HL-60/S4 (cell line): Measurements from ENCODE around the gene CACNA1C.

Experiments
- in situ Hi-C: fragments of 300-500 bp; cut with MboI; formaldehyde crosslinking; loops from 2 replicates; pipeline ENCODE4 v1.14.3; 2022; ENCODE audit warnings: low sequenced_read_pairs

CACNA1C gene

GRCh38 chr12:2393996-2394395, 341.2 kb downstream of the CACNA1C start:
- in situ Hi-C loops: no loop called here

- in situ Hi-C loops: no loop called here
Measured at GRCh38 chr12:2395354-2395977, 342.7 kb downstream of the CACNA1C start.

GRCh38 chr12:2396448-2396871, 343.7 kb downstream of the CACNA1C start:
- in situ Hi-C loops: no loop called here

GRCh38 chr12:2397356-2398045, 344.7 kb downstream of the CACNA1C start:
- in situ Hi-C loops: no loop called here

- in situ Hi-C loops: no loop called here
Measured at GRCh38 chr12:2401040-2401439, 348.3 kb downstream of the CACNA1C start.

- in situ Hi-C loops: no loop called here
Measured at GRCh38 chr12:2402073-2402579, 349.3 kb downstream of the CACNA1C start.

- in situ Hi-C loops: no loop called here
Measured at GRCh38 chr12:2403221-2403976, 350.6 kb downstream of the CACNA1C start.

- in situ Hi-C loops: no loop called here
Measured at GRCh38 chr12:2405039-2405438, 352.3 kb downstream of the CACNA1C start.

- in situ Hi-C loops: no loop called here
Measured at GRCh38 chr12:2406903-2407302, 354.1 kb downstream of the CACNA1C start.

- in situ Hi-C loops: no loop called here
Measured at GRCh38 chr12:2408262-2408661, 355.5 kb downstream of the CACNA1C start.

- in situ Hi-C loops: no loop called here
Measured at GRCh38 chr12:2409656-2410265, 357.0 kb downstream of the CACNA1C start.

GRCh38 chr12:2410496-2410895, 357.7 kb downstream of the CACNA1C start:
- in situ Hi-C loops: no loop called here

GRCh38 chr12:2411011-2411410, 358.2 kb downstream of the CACNA1C start:
- in situ Hi-C loops: no loop called here

GRCh38 chr12:2411616-2412304, 359.0 kb downstream of the CACNA1C start:
- in situ Hi-C loops: no loop called here

- in situ Hi-C loops: no loop called here
Measured at GRCh38 chr12:2412305-2412643, 359.5 kb downstream of the CACNA1C start.

- in situ Hi-C loops: no loop called here
Measured at GRCh38 chr12:2413301-2413700, 360.5 kb downstream of the CACNA1C start.

- in situ Hi-C loops: no loop called here
Measured at GRCh38 chr12:2413999-2414792, 361.4 kb downstream of the CACNA1C start.

GRCh38 chr12:2414810-2415567, 362.2 kb downstream of the CACNA1C start:
- in situ Hi-C loops: no loop called here

- in situ Hi-C loops: no loop called here
Measured at GRCh38 chr12:2415568-2415944, 362.8 kb downstream of the CACNA1C start.
